CD4-positive, alpha-beta T cell treated with Interleukin-6 at 100 ng/mL for 8 hours (primary cell): ENCODE measurements around the gene PAPPA2.

ENCODE experiments used
- DNase-seq: peaks from one replicate; pipeline ENCODE4 v3.0.0-alpha.2; 2020; ENCODE audit warnings: mixed read lengths, low spot score

PAPPA2 gene

GRCh38 chr1:176499671-176500070, 36.7 kb downstream of the PAPPA2 start:
- DNase-seq, result no peak

GRCh38 chr1:176501599-176501998, 38.6 kb downstream of the PAPPA2 start:
- no peak for DNase-seq

DNA sequence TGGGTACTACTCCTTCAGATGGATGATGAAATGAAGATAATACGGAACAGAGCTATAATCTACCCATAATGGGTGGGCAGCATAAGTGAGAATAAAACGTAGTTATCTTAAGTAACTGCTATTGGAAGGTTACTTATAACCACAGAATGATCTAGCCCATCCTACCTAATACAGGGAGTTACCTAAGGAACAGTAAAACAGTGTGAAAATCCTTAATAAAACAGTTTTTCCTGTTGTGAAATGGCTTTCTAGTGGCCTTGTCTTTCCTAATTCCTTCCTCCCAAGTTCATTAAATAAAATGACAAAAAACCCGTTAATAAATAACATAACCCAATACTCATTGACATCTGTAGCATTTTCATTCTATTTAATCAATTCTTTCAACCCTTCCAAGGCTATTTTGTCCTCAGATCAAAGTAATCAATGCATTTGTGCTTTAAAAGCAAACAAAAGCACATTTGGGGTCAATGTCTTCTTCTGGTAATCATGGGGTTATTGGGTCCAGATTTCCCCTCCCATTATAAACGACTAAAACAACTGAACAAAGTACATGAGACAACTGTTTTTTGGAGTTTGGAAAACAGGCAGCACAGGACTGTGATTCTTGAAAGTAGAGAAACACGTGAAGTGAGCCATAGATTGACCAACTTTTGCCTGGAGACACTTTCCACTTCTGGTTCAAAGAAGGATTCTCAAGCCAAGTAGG, 42.0 kb downstream of the PAPPA2 start:
- no peak for DNase-seq

GRCh38 chr1:176512966-176513365, 50.0 kb downstream of the PAPPA2 start:
- DNase-seq, result no peak

DNA sequence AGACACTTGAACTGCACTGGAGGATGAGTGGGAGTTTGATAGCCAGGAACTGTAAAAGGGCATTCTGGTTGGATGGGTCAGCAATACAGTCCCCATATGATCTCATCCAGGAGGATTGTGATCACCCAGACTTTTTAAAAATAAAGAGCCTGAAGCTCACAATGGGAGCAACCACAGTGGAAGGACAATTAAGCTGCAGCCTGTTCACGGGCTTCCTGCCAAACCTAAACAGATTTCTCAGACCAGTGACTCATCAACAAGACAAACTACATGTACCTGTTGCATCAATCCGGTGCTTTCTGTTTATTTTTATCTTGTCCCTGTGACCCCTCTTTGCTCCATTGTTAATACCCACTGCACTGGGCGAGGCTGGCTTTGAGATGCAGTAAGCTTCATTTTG, 52.3 kb downstream of the PAPPA2 start:
- no peak for DNase-seq

- DNase-seq, result no peak
Observed at GRCh38 chr1:176517484-176517883, 54.5 kb downstream of the PAPPA2 start.

DNA sequence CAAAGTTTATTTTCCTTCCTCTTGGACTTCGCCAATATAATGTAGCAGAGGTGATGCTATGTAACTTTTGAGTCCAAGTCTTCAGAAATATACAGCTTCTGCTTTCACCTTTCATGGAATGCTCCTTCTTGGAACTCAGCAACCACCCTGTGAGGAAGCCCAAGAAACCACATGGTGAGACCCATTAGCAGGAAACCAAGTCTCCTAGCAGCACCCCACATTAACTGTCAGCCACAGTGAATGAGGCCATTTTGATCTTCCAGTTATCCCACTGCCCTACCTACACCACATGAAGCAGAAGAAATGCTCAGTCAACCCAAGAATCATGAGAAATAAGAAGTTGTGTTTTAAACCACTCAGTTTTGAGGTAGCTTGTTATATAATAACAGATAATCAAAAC, 58.2 kb downstream of the PAPPA2 start:
- DNase-seq, result no peak

DNA sequence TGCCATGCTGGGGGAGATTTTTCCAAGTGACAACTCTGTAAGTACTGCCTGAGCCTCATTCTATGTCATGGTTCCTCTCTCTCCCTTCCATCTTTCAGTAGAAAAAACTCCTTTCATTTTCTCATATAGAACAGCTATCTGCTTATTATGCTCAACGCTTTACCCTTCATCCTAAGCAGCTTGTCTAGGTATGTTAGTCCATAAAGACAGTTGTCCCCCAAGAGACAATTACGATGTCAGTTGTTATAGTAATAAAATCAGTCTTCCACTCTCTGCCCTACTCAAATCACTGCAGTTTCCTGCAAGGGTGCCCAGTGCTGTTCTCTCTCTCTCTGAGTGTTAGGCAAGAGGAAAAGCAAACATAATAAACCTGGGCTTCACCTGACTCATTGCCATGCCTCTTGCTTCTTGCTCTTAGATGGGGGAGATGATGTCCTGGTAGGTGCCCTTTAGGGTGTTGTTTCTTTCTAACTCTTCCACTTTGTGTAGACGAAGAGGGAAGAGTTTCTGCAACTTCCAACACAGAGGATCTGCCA, 59.4 kb downstream of the PAPPA2 start:
- no peak for DNase-seq

DNA sequence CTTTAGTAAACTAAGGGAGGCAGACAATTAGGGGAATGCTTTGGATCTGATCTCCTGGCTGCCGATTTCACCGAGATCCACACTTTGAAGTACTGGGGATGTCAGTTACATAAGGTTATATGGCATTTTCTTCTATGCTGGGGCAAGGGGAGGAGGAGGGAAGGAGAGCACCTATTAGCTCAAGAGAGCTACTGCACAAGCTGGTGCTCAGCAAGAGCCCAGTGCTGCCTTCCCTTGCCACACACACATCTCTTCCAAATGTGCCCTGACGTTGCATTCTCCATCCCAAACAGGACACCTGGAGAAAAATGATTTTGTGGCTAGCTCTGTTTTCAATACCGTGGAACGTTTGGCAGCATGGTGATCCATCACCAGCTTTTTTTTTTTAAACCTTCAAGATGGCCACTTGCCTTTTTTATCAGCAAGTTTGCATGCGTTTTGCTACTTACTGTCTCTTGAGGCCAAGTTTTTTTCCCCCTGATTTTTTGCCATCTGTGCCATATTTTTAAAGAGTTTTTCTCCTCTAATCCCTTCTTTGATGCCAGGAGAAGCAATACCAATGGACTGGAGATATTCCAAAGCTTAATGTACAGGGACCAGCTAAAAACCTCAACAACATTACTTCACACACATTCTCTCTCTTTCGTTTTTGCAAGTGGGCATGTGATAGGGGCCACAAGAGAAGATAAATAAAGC, 66.6 kb downstream of the PAPPA2 start:
- DNase-seq, result no peak

DNA sequence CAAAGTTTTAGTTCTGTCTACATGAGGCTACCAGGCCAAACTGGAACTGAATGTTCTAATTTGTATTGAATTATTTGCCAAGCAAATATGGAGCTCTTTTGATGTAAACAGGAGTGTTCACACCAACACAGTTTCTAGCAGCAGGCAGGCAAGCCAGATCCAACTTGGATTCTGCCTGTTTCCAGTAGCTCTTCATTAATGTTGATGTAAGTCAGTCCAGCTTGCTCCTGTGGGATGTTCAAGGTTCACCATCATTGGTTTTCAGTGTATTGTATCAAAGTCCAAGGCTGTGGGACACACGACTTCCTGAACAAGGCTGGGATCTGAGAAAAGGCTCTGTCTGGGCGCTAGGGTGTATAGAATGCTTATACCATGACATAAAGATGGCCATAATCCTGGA, 68.1 kb downstream of the PAPPA2 start:
- DNase-seq, result no peak

- DNase-seq, result no peak
Observed at GRCh38 chr1:176531921-176532897, 69.2 kb downstream of the PAPPA2 start.

- no peak for DNase-seq
Observed at GRCh38 chr1:176533020-176533419, 70.0 kb downstream of the PAPPA2 start.

DNA sequence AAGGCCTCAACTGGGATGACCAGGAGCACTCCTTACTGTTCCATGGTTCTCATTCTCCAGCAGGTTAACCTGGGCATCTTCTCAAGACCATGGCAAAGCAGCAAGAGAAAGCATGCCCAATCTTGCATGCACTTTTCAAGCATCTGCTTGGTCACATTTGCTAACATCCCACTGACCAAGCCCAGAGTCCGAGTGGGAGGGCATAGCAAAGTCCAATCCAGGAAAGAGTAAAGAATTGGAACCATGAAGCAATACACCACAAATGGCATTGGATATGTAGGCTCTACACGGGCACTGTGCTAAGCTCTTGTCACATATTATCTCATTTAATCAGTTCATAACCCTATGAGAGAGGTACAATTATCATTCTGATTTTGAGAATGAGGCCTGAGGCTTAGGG, 73.6 kb downstream of the PAPPA2 start:
- no peak for DNase-seq

DNA sequence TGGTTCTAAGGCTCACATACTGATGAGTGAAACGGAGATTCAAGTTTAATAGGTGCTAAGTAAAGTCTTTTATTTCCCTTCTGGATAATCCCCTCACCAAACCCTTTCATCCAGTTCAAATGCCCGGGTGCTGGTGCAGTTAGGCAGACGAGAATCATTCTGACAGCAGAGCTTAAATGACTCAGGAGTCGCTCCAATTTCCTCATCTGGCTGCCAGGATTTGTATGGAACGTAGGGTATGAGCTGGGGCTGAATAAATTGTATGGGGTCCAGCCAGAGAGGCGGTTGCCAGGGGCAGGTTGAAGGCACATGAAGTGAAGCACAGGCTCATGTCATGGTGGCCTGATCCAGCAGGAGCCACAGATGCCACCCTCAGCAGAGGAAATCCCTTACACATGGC, 76.0 kb downstream of the PAPPA2 start:
- DNase-seq, result no peak

- DNase-seq, result no peak
Observed at GRCh38 chr1:176540428-176540827, 77.5 kb downstream of the PAPPA2 start.

GRCh38 chr1:176541663-176542062, 78.7 kb downstream of the PAPPA2 start:
- no peak for DNase-seq

GRCh38 chr1:176542352-176542751, 79.4 kb downstream of the PAPPA2 start:
- DNase-seq, result no peak

GRCh38 chr1:176543360-176544129, 80.6 kb downstream of the PAPPA2 start:
- no peak for DNase-seq

DNA sequence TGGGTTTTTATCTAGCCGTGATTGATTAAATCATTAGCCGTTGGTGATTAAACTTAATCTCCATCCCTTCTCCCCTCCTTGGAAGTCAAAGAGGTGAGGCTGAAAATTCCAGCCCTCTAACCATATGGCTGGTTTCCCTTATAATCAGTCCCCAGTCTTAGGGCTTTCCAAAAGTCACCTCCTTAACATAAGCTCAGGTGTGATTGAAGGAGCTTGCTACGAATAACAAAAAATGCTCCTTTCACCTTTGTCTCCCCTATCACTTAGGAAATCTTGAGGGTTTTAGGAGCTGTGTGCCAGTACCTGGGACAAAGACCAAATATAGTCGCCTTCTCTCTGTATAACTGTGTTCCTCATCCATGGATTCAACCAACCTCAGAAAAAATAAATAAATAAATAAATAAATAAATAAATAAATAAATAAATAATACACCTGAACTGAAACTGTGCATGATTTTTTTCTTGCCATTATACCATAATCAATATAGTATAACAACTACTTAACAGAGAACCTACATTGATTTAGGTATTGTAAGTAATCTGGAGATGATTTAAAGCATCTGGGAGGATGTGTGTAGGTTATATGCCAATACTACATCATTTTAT, 82.2 kb downstream of the PAPPA2 start:
- no peak for DNase-seq

GRCh38 chr1:176546825-176547224, 83.8 kb downstream of the PAPPA2 start:
- no peak for DNase-seq

GRCh38 chr1:176551146-176551545, 88.2 kb downstream of the PAPPA2 start:
- no peak for DNase-seq
